ENCODE measurements around the gene SELENBP1.

DNA sequence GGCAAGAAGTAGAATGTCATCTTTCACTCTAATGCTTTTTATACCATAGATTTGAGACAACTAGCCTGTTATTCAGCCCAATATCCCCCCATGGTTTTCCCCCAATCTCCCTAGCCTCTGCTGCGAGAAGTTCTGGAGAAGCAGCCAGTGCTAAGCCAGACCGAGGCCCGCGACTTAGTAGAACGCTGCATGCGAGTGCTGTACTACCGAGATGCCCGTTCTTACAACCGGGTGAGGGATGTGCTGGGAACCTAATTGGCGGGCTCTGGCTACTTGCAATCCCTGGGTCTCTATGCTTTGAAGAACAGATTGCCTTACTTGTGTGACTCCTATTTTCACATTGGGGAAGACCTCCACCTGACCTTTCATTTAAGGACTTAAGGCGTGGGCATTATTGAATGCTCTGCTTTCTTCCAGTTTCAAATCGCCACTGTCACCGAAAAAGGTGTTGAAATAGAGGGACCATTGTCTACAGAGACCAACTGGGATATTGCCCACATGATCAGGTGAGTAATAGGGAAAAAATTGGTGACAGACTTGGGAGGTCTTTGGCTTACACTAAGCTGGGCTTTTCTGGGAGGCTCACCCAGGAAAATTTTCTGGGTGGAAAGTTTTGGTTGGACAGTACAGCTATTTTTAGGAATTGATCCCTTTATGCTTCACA is 28.8 kb upstream of the SELENBP1 start:
- no peak for TF ChIP-seq PPARA (CRISPR knock-in tag; IDR thresholded peaks at IDR 0.05; ENCODE audit: borderline replicate concordance)
- TF ChIP-seq ARNTL (CRISPR knock-in tag; IDR thresholded peaks at IDR 0.05; ENCODE audit: borderline replicate concordance, low read depth): no peak
- no peak for TF ChIP-seq RARB (CRISPR knock-in tag; IDR thresholded peaks at IDR 0.05)
- no peak for TF ChIP-seq SNAI2 (CRISPR knock-in tag; IDR thresholded peaks at IDR 0.05)
- TF ChIP-seq ZNF70 (CRISPR knock-in tag; IDR thresholded peaks at IDR 0.05): no peak
- TF ChIP-seq ZFP3 (CRISPR knock-in tag; IDR thresholded peaks at IDR 0.05): no peak
- no peak for TF ChIP-seq GLIS3 (CRISPR knock-in tag; IDR thresholded peaks at IDR 0.05)
- TF ChIP-seq ZC3H10 (CRISPR knock-in tag; IDR thresholded peaks at IDR 0.05): no peak
- TF ChIP-seq, protein P1, sequence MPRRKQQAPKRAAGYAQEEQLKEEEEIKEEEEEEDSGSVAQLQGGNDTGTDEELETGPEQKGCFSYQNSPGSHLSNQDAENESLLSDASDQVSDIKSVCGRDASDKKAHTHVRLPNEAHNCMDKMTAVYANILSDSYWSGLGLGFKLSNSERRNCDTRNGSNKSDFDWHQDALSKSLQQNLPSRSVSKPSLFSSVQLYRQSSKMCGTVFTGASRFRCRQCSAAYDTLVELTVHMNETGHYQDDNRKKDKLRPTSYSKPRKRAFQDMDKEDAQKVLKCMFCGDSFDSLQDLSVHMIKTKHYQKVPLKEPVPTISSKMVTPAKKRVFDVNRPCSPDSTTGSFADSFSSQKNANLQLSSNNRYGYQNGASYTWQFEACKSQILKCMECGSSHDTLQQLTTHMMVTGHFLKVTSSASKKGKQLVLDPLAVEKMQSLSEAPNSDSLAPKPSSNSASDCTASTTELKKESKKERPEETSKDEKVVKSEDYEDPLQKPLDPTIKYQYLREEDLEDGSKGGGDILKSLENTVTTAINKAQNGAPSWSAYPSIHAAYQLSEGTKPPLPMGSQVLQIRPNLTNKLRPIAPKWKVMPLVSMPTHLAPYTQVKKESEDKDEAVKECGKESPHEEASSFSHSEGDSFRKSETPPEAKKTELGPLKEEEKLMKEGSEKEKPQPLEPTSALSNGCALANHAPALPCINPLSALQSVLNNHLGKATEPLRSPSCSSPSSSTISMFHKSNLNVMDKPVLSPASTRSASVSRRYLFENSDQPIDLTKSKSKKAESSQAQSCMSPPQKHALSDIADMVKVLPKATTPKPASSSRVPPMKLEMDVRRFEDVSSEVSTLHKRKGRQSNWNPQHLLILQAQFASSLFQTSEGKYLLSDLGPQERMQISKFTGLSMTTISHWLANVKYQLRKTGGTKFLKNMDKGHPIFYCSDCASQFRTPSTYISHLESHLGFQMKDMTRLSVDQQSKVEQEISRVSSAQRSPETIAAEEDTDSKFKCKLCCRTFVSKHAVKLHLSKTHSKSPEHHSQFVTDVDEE (CRISPR knock-in tag; IDR thresholded peaks at IDR 0.05): no peak
- no peak for TF ChIP-seq ESRRG (CRISPR knock-in tag; IDR thresholded peaks at IDR 0.05)
- TF ChIP-seq, protein P2, sequence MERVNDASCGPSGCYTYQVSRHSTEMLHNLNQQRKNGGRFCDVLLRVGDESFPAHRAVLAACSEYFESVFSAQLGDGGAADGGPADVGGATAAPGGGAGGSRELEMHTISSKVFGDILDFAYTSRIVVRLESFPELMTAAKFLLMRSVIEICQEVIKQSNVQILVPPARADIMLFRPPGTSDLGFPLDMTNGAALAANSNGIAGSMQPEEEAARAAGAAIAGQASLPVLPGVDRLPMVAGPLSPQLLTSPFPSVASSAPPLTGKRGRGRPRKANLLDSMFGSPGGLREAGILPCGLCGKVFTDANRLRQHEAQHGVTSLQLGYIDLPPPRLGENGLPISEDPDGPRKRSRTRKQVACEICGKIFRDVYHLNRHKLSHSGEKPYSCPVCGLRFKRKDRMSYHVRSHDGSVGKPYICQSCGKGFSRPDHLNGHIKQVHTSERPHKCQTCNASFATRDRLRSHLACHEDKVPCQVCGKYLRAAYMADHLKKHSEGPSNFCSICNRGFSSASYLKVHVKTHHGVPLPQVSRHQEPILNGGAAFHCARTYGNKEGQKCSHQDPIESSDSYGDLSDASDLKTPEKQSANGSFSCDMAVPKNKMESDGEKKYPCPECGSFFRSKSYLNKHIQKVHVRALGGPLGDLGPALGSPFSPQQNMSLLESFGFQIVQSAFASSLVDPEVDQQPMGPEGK (CRISPR knock-in tag; IDR thresholded peaks at IDR 0.05; ENCODE audit: borderline replicate concordance): no peak

All from SK-N-SH treated with all-trans-retinoic acid at 6 μM for 48 hours (cell line).